C4-2B (cell line): ENCODE measurements around the gene ATG101.

Experiments
- ZFX ChIP-seq: fragments of 450-650 bp; IDR thresholded peaks from 2 replicates; pipeline ENCODE4 v1.6.1; 2017
- TF ChIP-seq, protein P1 (sequence below): fragments of 450-650 bp; conservative IDR thresholded peaks from 2 replicates; pipeline ENCODE4 v1.5.1; 2017; ENCODE audit warnings: mild to moderate bottlenecking

GRCh38 chr12:52086944-52087835 lies 17.4 kb downstream of the ATG101 start:
- TF ChIP-seq, protein P1, sequence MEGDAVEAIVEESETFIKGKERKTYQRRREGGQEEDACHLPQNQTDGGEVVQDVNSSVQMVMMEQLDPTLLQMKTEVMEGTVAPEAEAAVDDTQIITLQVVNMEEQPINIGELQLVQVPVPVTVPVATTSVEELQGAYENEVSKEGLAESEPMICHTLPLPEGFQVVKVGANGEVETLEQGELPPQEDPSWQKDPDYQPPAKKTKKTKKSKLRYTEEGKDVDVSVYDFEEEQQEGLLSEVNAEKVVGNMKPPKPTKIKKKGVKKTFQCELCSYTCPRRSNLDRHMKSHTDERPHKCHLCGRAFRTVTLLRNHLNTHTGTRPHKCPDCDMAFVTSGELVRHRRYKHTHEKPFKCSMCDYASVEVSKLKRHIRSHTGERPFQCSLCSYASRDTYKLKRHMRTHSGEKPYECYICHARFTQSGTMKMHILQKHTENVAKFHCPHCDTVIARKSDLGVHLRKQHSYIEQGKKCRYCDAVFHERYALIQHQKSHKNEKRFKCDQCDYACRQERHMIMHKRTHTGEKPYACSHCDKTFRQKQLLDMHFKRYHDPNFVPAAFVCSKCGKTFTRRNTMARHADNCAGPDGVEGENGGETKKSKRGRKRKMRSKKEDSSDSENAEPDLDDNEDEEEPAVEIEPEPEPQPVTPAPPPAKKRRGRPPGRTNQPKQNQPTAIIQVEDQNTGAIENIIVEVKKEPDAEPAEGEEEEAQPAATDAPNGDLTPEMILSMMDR = no peak
- TF ChIP-seq ZFX = no peak
